Heart left ventricle (tissue), 13 donors: ENCODE measurements around the gene PPFIBP1.
"Not testable (repeated sequence)": the region's sequence is repeated elsewhere in the genome, so short reads cannot be mapped to it uniquely, and the experiment has no call there.

Source experiments
- POLR2A ChIP-seq, 2 donors: fragments of 450-650 bp; IDR thresholded peaks; one replicate each; pipeline ENCODE4 v1.6.1; 2017; ENCODE audit warnings: antibody characterized with exemption in 2 of 2, mild to moderate bottlenecking in 2 of 2, moderate library complexity in 2 of 2
- TF ChIP-seq, protein P1 (sequence below), 12 donors: fragments of 200-600 bp; sonication (generic) in 4 of 12; IDR thresholded peaks; one replicate each; pipeline versions ENCODE4 v1.5.0 to v1.8.0; 2018 to 2022; ENCODE audit warnings: antibody characterized with exemption in 12 of 12, mild to moderate bottlenecking in 5 of 12
- donor health status: ischemic (EF 13 %, LVEDD 7.1; RV severe dilation, severe dysfunction).
- donor health status: DM: no; HTN: yes; CAD: no.
- donor health status: DM: no; HTN: no; CAD: no.
- donor health status: ischemic (EF 25% LVEDD 6.9; RV normal size, moderate dysfunction).
- donor health status: ischemic (EF 25% LVEDD 5.7; RV mildly dilated, moderate dysfunction).
- donor health status: ischemic (EF 35%, LVEDD 5.7; RV mildly dilated, moderate dysfunction).
- donor health status: nonischemic (EF 11% LVEDD 7.7; RV severe dilation, severe dysfunction).
- donor health status: DM: yes; HTN: yes; CAD: no.
- donor health status: PGD.
- donor health status: ischemic (EF 29% LVEDD 5.4; RV normal size, mild dysfunction).
- donor health status: nonischemic (EF 23%, LVEDD 6.1; RV moderate dilation, normal function).

DNA sequence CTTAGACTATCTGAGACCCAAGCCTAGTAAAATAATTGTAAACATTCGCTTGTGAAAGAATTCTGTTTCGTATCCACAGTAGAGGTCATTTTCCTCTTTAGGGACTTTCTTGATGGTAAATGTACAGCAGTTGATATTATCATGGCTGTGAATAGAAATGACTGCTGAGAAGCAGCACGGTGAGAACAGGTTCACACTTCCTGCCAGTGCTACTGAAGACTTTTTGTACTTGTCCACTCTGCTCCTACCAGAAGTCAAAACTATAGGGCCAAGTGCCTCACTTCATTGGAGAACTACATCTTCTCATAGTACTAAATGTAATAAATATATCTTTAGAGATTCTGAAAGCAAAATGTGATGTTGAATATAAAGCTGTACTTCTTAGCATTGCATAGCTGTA is 131.5 kb downstream of the PPFIBP1 start:
- TF ChIP-seq, protein P1, sequence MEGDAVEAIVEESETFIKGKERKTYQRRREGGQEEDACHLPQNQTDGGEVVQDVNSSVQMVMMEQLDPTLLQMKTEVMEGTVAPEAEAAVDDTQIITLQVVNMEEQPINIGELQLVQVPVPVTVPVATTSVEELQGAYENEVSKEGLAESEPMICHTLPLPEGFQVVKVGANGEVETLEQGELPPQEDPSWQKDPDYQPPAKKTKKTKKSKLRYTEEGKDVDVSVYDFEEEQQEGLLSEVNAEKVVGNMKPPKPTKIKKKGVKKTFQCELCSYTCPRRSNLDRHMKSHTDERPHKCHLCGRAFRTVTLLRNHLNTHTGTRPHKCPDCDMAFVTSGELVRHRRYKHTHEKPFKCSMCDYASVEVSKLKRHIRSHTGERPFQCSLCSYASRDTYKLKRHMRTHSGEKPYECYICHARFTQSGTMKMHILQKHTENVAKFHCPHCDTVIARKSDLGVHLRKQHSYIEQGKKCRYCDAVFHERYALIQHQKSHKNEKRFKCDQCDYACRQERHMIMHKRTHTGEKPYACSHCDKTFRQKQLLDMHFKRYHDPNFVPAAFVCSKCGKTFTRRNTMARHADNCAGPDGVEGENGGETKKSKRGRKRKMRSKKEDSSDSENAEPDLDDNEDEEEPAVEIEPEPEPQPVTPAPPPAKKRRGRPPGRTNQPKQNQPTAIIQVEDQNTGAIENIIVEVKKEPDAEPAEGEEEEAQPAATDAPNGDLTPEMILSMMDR (IDR thresholded peaks at IDR 0.05), result not testable (repeated sequence)
- TF ChIP-seq POLR2A (IDR thresholded peaks at IDR 0.05), result not testable (repeated sequence)
